ENCODE data around the gene OR2G2. TPM values are rescaled to one million over a fixed set of nuclear protein-coding genes. Genes with fewer than 3 reads are reported as not detected.

OR2G2 gene, protein sequence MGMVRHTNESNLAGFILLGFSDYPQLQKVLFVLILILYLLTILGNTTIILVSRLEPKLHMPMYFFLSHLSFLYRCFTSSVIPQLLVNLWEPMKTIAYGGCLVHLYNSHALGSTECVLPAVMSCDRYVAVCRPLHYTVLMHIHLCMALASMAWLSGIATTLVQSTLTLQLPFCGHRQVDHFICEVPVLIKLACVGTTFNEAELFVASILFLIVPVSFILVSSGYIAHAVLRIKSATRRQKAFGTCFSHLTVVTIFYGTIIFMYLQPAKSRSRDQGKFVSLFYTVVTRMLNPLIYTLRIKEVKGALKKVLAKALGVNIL
- total RNA-seq, result not detected

GRCh38 chr1:247588060-247588459, at the start of gene OR2G2:
TSS of gene OR2G2 (plus strand) at chr1:247588360. CDS start at chr1:247588360, 0 bp downstream.
- DNase-seq (no peak), ATAC-seq (replicated peaks in 1 of 2) (no peak)
- H3K4me3 Mint-ChIP-seq, result no peak within 1 kb of the TSS
- peaks cover 0 to 1% of the 10 kb centered on the region in 2 donors for H3K36me3 Mint-ChIP-seq (ENCODE audit: insufficient read depth in 2 of 2)
- H3K4me1 Mint-ChIP-seq (ENCODE audit: low read depth), result no peaks in the 10 kb centered on the region
- H3K27me3 Mint-ChIP-seq (ENCODE audit: low read depth), result no peaks in the 10 kb centered on the region
- H3K9me3 Mint-ChIP-seq, result peaks cover 0 to 2% of the 10 kb centered on the region in 2 donors
- H3K27ac Mint-ChIP-seq, result no peak within 1 kb of the TSS

DNA sequence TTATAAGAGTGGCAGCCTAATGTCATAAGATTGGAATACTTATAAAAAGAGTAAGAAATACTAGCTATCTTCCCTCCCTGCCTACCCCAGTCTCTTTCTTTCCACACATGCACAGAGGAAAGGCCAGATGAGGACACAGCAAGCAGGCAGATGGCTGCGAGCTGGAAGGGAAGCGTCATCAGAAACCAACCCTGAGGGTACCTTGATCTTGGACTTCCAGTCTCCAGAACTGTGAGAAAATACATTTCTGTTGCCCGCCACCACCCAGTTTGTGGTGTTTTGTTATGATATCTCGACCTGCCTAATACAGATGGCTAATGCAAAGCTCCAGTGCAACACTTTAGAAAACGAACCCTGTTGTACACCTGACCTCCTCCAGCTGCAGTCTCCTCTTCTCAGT, 49.6 kb upstream of the OR2G2 start:
- H3K27ac Mint-ChIP-seq, result no peak overlapping the region
- DNase-seq (no peak), ATAC-seq (replicated peaks in 1 of 2) (no peak)
- H3K36me3 Mint-ChIP-seq (ENCODE audit: insufficient read depth in 2 of 2), result peaks cover 0 to 2% of the 10 kb centered on the region in 2 donors
- H3K4me1 Mint-ChIP-seq (ENCODE audit: low read depth), result peaks cover 9% of the 10 kb centered on the region
- H3K9me3 Mint-ChIP-seq, result peaks cover 0 to 2% of the 10 kb centered on the region in 2 donors
- peaks cover 34% of the 10 kb centered on the region for H3K27me3 Mint-ChIP-seq (ENCODE audit: low read depth)
- H3K4me3 Mint-ChIP-seq, result no peak overlapping the region

- peaks cover 0 to 2% of the 10 kb centered on the region in 2 donors for H3K36me3 Mint-ChIP-seq (ENCODE audit: insufficient read depth in 2 of 2)
- peaks cover 0 to 2% of the 10 kb centered on the region in 2 donors for H3K9me3 Mint-ChIP-seq
- H3K4me3 Mint-ChIP-seq, result no peak overlapping the region
- ATAC-seq (replicated peaks in 1 of 2) (no peak), DNase-seq (no peak)
- peaks cover 28% of the 10 kb centered on the region for H3K27me3 Mint-ChIP-seq (ENCODE audit: low read depth)
- no peak overlapping the region for H3K27ac Mint-ChIP-seq
- H3K4me1 Mint-ChIP-seq (ENCODE audit: low read depth), result peaks cover 9% of the 10 kb centered on the region
Measured at GRCh38 chr1:247539215-247539614, 48.9 kb upstream of the OR2G2 start.

DNA sequence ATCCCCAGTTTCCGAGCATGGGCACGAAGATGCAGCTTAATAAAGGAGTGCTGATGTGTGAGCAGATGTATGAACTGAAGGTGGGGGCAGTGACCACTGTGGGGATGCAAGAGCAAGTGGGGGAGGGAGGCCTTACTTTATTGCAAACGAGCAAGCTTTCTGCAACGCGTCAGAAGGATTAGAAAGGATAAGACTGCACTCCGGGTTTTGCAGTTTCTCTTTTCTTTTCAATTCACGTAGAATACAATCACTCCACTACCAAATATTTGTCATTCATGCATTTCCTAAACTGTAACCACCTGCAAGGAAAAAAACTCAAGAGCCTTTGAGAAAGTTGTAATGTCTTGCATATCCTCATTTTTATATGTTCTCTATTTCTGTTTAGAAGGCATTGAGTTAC, 47.6 kb upstream of the OR2G2 start:
- Mint-ChIP-seq H3K27ac (no peak overlapping the region), H3K9me3 (peaks cover 0 to 2% of the 10 kb centered on the region in 2 donors), H3K4me1 (ENCODE audit: low read depth) (peaks cover 2% of the 10 kb centered on the region), H3K27me3 (ENCODE audit: low read depth) (peaks cover 24% of the 10 kb centered on the region), H3K4me3 (no peak overlapping the region), H3K36me3 (ENCODE audit: insufficient read depth in 2 of 2) (peaks cover 0 to 2% of the 10 kb centered on the region in 2 donors)
- DNase-seq (no peak), ATAC-seq (replicated peaks in 1 of 2) (no peak)

- Mint-ChIP-seq H3K4me3 (no peak overlapping the region), H3K36me3 (ENCODE audit: insufficient read depth in 2 of 2) (peaks cover 0 to 2% of the 10 kb centered on the region in 2 donors), H3K4me1 (ENCODE audit: low read depth) (no peaks in the 10 kb centered on the region), H3K27ac (no peak overlapping the region), H3K9me3 (peaks cover 1 to 2% of the 10 kb centered on the region in 2 donors), H3K27me3 (ENCODE audit: low read depth) (peaks cover 18% of the 10 kb centered on the region)
- ATAC-seq (replicated peaks in 1 of 2) (no peak), DNase-seq (no peak)
Measured at GRCh38 chr1:247542811-247543210, 45.3 kb upstream of the OR2G2 start.

DNA sequence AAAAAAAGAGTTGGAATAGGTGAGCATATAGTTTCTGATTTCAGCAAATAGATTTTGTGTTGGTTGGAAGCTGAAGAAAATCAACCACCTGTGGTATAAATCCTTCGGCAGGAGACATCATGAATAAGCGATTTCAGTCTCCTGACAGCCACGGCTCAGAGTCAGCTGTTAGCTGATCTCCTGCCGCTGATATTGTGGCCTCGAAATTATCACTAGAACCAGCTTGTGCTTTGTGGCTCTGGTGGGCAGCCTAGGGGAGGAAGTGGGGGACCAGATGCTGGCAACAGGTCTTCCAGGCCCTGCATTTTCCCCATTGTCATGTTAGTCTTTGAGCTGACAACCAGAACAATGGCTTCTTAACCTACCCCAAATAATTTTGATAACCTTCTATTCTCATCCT, 40.1 kb upstream of the OR2G2 start:
- peaks cover 9% of the 10 kb centered on the region for H3K4me1 Mint-ChIP-seq (ENCODE audit: low read depth)
- peaks cover 16% of the 10 kb centered on the region for H3K27me3 Mint-ChIP-seq (ENCODE audit: low read depth)
- no peak for DNase-seq
- H3K4me3 Mint-ChIP-seq, result no peak overlapping the region
- no peaks in the 10 kb centered on the region for H3K36me3 Mint-ChIP-seq (ENCODE audit: insufficient read depth in 2 of 2)
- H3K9me3 Mint-ChIP-seq, result peaks cover 1 to 2% of the 10 kb centered on the region in 2 donors
- ATAC-seq (replicated peaks in 1 of 2), result no peak
- H3K27ac Mint-ChIP-seq, result no peak overlapping the region

DNA sequence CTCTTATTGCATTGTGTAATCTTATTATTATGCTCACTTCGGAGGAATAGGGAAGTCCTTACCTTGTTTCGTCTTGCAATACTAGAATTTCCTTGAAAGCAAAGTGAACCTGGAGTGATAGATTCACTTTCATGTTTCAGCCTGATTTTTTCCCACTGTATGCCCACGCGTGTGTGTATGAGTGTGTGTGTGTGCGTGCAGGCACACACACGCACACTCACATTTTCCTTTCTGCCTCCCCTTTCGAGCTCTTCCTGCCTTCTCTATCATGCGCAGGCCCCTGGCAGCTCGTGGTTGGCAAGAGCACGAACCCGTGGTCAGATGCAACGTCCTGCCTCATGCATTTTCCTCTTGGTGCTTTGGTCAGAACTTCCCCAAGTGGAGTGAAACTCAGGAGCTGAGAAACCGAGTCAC, 39.4 kb upstream of the OR2G2 start, which contains the start of gene GCSAML:
TSS of gene GCSAML (plus strand) at position 366 of the 414 bp plus-strand sequence. CDS start 58 bp downstream, outside the sequence.
- peak within 1 kb of the TSS; percentile 4 to 16 for H3K4me3 Mint-ChIP-seq
- DNase-seq (no peak), ATAC-seq (replicated peaks in 1 of 2) (peak in 1 of 2 donors; percentile 32)
- peaks cover 16% of the 10 kb centered on the region for H3K27me3 Mint-ChIP-seq (ENCODE audit: low read depth)
- H3K4me1 Mint-ChIP-seq (ENCODE audit: low read depth), result peaks cover 9% of the 10 kb centered on the region
- H3K9me3 Mint-ChIP-seq, result peaks cover 1 to 2% of the 10 kb centered on the region in 2 donors
- H3K36me3 Mint-ChIP-seq (ENCODE audit: insufficient read depth in 2 of 2), result no peaks in the 10 kb centered on the region
- H3K27ac Mint-ChIP-seq, result no peak within 1 kb of the TSS

DNA sequence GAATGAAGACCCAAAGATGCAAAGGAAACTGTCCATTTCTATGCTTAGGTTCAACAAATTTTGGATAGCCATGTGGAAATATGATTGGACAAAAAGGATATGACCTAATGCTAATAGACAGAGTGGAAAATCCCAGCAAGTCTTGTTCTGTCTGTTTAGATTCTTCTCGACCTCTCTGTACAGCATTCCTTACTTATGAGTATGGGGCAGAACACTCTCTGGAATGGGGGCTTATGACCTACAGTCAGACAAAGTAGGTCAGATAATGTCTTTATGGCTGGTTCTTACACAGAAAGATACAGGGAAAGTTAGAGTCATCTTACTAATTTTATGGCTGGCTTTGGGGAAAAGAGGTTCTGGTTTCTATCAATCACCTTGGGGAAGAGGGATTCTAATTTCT, 36.4 kb upstream of the OR2G2 start:
- Mint-ChIP-seq H3K27me3 (ENCODE audit: low read depth) (peaks cover 16% of the 10 kb centered on the region), H3K4me3 (no peak overlapping the region), H3K36me3 (ENCODE audit: insufficient read depth in 2 of 2) (no peaks in the 10 kb centered on the region), H3K4me1 (ENCODE audit: low read depth) (peaks cover 9% of the 10 kb centered on the region), H3K27ac (no peak overlapping the region), H3K9me3 (peaks cover 0 to 2% of the 10 kb centered on the region in 2 donors)
- no peak for DNase-seq
- ATAC-seq (replicated peaks in 1 of 2), result no peak

- H3K4me1 Mint-ChIP-seq (ENCODE audit: low read depth), result peaks cover 9% of the 10 kb centered on the region
- H3K27me3 Mint-ChIP-seq (ENCODE audit: low read depth), result peaks cover 16% of the 10 kb centered on the region
- H3K9me3 Mint-ChIP-seq, result peaks cover 0 to 2% of the 10 kb centered on the region in 2 donors
- DNase-seq (no peak), ATAC-seq (replicated peaks in 1 of 2) (no peak)
- no peak overlapping the region for H3K27ac Mint-ChIP-seq
- H3K4me3 Mint-ChIP-seq, result no peak overlapping the region
- no peaks in the 10 kb centered on the region for H3K36me3 Mint-ChIP-seq (ENCODE audit: insufficient read depth in 2 of 2)
Measured at GRCh38 chr1:247552231-247552630, 35.9 kb upstream of the OR2G2 start.

DNA sequence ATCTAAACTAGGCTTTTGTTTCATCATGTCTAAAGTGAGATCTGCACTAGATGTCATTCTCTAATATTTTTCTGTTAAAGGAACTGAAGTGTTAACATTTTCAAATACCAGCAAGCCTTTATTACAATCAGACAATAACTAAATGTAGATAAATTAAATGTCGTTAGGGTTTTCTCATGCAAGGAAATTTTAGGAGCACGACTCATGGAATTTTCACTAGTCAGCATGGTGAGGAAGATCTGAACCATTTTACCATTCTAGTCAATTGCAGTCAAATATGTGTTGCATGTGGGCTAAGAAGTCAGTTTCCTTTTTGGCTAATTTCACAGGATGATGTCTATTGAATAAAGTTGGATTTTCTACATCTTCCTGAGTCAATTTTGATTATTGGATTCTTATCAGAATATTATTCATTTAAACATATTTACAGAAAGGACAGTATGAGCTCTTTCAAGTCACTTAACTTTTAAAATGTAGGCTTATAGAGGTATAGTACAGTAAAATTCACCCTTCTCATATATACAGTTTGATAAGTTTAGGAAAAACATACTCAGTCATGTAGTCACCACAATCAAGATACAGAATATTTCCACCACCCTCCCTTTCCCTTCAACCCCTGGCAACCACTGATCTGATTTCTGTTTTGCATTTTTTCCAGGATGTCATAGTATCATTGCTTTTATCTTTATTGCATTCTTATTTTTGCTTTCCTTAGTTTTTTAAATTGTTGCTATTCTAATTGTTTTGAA, 30.1 kb upstream of the OR2G2 start:
- Mint-ChIP-seq H3K4me3 (no peak overlapping the region), H3K9me3 (no peaks in the 10 kb centered on the region), H3K4me1 (ENCODE audit: low read depth) (peaks cover 13% of the 10 kb centered on the region), H3K27ac (no peak overlapping the region), H3K27me3 (ENCODE audit: low read depth) (no peaks in the 10 kb centered on the region), H3K36me3 (ENCODE audit: insufficient read depth in 2 of 2) (no peaks in the 10 kb centered on the region)
- ATAC-seq (replicated peaks in 1 of 2) (no peak), DNase-seq (no peak)

DNA sequence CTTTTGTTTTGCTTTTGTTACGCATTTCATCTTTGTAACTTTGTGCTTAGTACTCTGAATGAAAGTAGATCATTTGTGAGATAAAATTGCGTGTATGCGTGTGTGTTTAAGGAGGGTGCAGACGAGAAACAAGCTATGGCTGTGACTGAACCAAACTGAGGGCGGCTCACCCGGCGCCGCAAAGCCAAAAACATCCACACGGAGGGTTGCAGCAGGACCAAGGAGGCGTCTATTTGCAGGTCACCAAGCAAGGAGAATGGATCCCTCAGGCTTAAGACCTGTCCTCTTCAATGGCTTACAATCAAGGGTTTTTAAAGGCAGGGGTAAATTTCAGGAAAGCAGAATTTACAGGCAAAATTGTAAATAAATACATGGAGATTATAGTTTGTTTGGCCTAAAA, 26.4 kb upstream of the OR2G2 start:
- Mint-ChIP-seq H3K27me3 (ENCODE audit: low read depth) (no peaks in the 10 kb centered on the region), H3K9me3 (no peaks in the 10 kb centered on the region), H3K4me3 (no peak overlapping the region), H3K27ac (no peak overlapping the region), H3K4me1 (ENCODE audit: low read depth) (peaks cover 13% of the 10 kb centered on the region), H3K36me3 (ENCODE audit: insufficient read depth in 2 of 2) (no peaks in the 10 kb centered on the region)
- DNase-seq (no peak), ATAC-seq (replicated peaks in 1 of 2) (no peak)

GRCh38 chr1:247562198-247562597, 26.0 kb upstream of the OR2G2 start:
- Mint-ChIP-seq H3K4me1 (ENCODE audit: low read depth) (peaks cover 13% of the 10 kb centered on the region), H3K27me3 (ENCODE audit: low read depth) (no peaks in the 10 kb centered on the region), H3K4me3 (no peak overlapping the region), H3K36me3 (ENCODE audit: insufficient read depth in 2 of 2) (no peaks in the 10 kb centered on the region), H3K9me3 (no peaks in the 10 kb centered on the region), H3K27ac (no peak overlapping the region)
- ATAC-seq (replicated peaks in 1 of 2), result no peak
- DNase-seq, result no peak

- H3K9me3 Mint-ChIP-seq, result peaks cover 10 to 14% of the 10 kb centered on the region in 2 donors
- DNase-seq, result no peak
Measured at GRCh38 chr1:247574236-247574635, 13.9 kb upstream of the OR2G2 start.

More at GRCh38 chr1:247574236-247574635, 13.9 kb upstream of the OR2G2 start:
- Mint-ChIP-seq H3K4me3 (no peak overlapping the region), H3K36me3 (ENCODE audit: insufficient read depth in 2 of 2) (peaks cover 2 to 9% of the 10 kb centered on the region in 2 donors), H3K27ac (no peak overlapping the region), H3K4me1 (ENCODE audit: low read depth) (no peaks in the 10 kb centered on the region), H3K27me3 (ENCODE audit: low read depth) (peaks cover 10% of the 10 kb centered on the region)
- ATAC-seq (replicated peaks in 1 of 2), result no peak

All from activated T-cell treated with anti-CD3 and anti-CD28 coated beads, Interleukin-2, amount 50 U/mL, for 72 hours (primary cell).